Caco-2 (cell line): ENCODE results near the gene EXT2. TPM values are rescaled to one million over a fixed set of nuclear protein-coding genes. Genes with fewer than 3 reads are reported as not detected.

Experiments used
- BruUV-seq: library from RNA; stranded (reverse); fragments of 400-500 nt; replicated peaks from 2 replicates; lab custom pipeline; 2021; lab: Mats Ljungman, UMichigan
- CTCF ChIA-PET: fragments of 300-600 bp; sonication (Branson Sonifier 250); formaldehyde crosslinking; loops from one replicate; lab custom pipeline; 2022; ENCODE audit warnings: antibody characterized with exemption; lab: Charles Lee
- POLR2A ChIA-PET: fragments of 300-600 bp; sonication (Branson Sonifier 250); formaldehyde crosslinking; loops from one replicate; lab custom pipeline; 2022; ENCODE audit warnings: antibody characterized with exemption; lab: Charles Lee
- DNase-seq, 2 experiments: peaks; one replicate each; pipeline versions ENCODE4 v3.0.0 to v3.0.0-alpha.2; 2020 to 2022
- H3K27me3 ChIP-seq: replicated peaks from 2 replicates; pipeline ENCODE4 v1.6.0; 2011; ENCODE audit warnings: low read length; ENCODE audit not compliant: control insufficient read depth, insufficient read depth
- H3K36me3 ChIP-seq: 2 replicates; pipeline ENCODE4 v1.5.1; 2011; ENCODE audit warnings: low read length; ENCODE audit not compliant: control insufficient read depth, insufficient read depth
- H3K4me1 ChIP-seq: fragments of 250-450 bp; sonication (Bioruptor Pico); 2 replicates; pipeline ENCODE4 v1.5.1; 2020; ENCODE audit warnings: mild to moderate bottlenecking
- H3K4me3 ChIP-seq: 2 replicates; pipeline ENCODE4 v1.5.1; 2011; ENCODE audit warnings: low read depth, mild to moderate bottlenecking, control low read depth, low read length
- H3K9me3 ChIP-seq: fragments of 250-450 bp; sonication (Bioruptor Pico); 2 replicates; pipeline ENCODE4 v1.5.1; 2020; ENCODE audit warnings: mild to moderate bottlenecking, moderate library complexity
- H3K27ac Mint-ChIP-seq: one replicate; pipeline ENCODE4 v1.8.0; 2022; ENCODE audit warnings: mixed read lengths; ENCODE audit not compliant: unreplicated experiment
- H3K27me3 Mint-ChIP-seq: one replicate; pipeline ENCODE4 v1.8.0; 2022; ENCODE audit warnings: mixed read lengths; ENCODE audit not compliant: insufficient read depth, unreplicated experiment
- H3K36me3 Mint-ChIP-seq: one replicate; pipeline ENCODE4 v1.8.0; 2022; ENCODE audit warnings: mild to moderate bottlenecking, mixed read lengths; ENCODE audit not compliant: insufficient read depth, unreplicated experiment
- H3K4me1 Mint-ChIP-seq: one replicate; pipeline ENCODE4 v1.8.0; 2022; ENCODE audit warnings: low read depth, mixed read lengths; ENCODE audit not compliant: unreplicated experiment
- H3K4me3 Mint-ChIP-seq: one replicate; pipeline ENCODE4 v1.8.0; 2022; ENCODE audit warnings: mild to moderate bottlenecking, moderate library complexity, mixed read lengths; ENCODE audit not compliant: unreplicated experiment
- H3K9me3 Mint-ChIP-seq: one replicate; pipeline ENCODE4 v1.8.0; 2022; ENCODE audit warnings: mixed read lengths; ENCODE audit not compliant: unreplicated experiment
- intact Hi-C: fragments of 100-400 bp; cut with micrococcal nuclease; formaldehyde crosslinking; loops from one replicate; pipeline ENCODE4 v1.10.0; 2022; ENCODE audit not compliant: unreplicated experiment
- total RNA-seq: library from RNA; stranded (reverse); gene quantifications from 2 replicates; pipeline ENCODE4 v1.2.3, GENCODE V29; 2022
- TF ChIP-seq, protein P1 (sequence below), 2 experiments: fragments of 200-600 bp in 1 of 2; IDR thresholded peaks; 1 replicate in 1 of 2; 2 replicates in 1 of 2; pipeline versions ENCODE4 v1.5.1 to v1.8.0; 2011 to 2022; ENCODE audit warnings: antibody characterized with exemption in 1 of 2, control low read depth in 1 of 2, inconsistent platforms in 1 of 2, low read depth in 1 of 2, low read length in 1 of 2, mild to moderate bottlenecking in 1 of 2, moderate library complexity in 1 of 2; ENCODE audit not compliant: insufficient read depth in 1 of 2, severe bottlenecking in 1 of 2, unreplicated experiment in 1 of 2

Gene EXT2
- total RNA-seq, 1 experiment from 2014 or later = 83.3 TPM

DNA sequence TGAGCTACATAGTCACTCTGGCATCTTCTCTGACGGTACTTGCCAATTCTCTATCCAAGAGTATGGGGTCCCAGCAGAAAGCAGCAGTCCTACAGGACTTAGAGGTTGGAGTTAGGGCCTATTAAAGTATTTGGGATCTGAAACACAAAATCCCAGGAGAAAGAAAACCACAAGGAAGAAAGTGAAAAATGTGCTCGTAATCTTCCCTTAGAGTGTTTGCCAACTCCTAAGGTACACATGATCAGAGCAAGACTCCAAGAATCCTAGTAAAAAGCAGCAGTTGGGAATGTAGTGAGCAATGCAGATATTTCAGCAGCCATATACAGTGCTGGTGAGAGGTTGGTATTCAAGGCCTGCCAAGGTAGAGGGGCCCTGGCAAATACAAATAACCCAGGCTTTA lies 71.6 kb downstream of the EXT2 start:
- intact Hi-C loops = no loop called here
- Mint-ChIP-seq H3K4me3 (no peak overlapping the region), H3K27me3 (no peaks in the 10 kb centered on the region), H3K27ac (no peak overlapping the region), H3K36me3 (no peaks in the 10 kb centered on the region), H3K4me1 (no peaks in the 10 kb centered on the region), H3K9me3 (no peaks in the 10 kb centered on the region)
- CTCF ChIA-PET = interaction anchor here (0.6 kb wide), 1 partner anchor 102 kb away, joined by 4 read pairs; no protein-coding TSS in a partner anchor
- Histone ChIP-seq H3K36me3 (no peaks in the 10 kb centered on the region), H3K4me3 (no peak overlapping the region), H3K4me1 (no peaks in the 10 kb centered on the region), H3K27me3 (no peaks in the 10 kb centered on the region), H3K9me3 (no peaks in the 10 kb centered on the region)
- POLR2A ChIA-PET = no interaction called here
- no TSS peak for BruUV-seq
- TF ChIP-seq, protein P1, sequence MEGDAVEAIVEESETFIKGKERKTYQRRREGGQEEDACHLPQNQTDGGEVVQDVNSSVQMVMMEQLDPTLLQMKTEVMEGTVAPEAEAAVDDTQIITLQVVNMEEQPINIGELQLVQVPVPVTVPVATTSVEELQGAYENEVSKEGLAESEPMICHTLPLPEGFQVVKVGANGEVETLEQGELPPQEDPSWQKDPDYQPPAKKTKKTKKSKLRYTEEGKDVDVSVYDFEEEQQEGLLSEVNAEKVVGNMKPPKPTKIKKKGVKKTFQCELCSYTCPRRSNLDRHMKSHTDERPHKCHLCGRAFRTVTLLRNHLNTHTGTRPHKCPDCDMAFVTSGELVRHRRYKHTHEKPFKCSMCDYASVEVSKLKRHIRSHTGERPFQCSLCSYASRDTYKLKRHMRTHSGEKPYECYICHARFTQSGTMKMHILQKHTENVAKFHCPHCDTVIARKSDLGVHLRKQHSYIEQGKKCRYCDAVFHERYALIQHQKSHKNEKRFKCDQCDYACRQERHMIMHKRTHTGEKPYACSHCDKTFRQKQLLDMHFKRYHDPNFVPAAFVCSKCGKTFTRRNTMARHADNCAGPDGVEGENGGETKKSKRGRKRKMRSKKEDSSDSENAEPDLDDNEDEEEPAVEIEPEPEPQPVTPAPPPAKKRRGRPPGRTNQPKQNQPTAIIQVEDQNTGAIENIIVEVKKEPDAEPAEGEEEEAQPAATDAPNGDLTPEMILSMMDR (IDR thresholded peaks at IDR 0.05; ENCODE audit: insufficient read depth in 1 of 2, low read depth in 1 of 2, low read length in 1 of 2, severe bottlenecking in 1 of 2, unreplicated experiment in 1 of 2) = no peak
- no peak for DNase-seq

DNA sequence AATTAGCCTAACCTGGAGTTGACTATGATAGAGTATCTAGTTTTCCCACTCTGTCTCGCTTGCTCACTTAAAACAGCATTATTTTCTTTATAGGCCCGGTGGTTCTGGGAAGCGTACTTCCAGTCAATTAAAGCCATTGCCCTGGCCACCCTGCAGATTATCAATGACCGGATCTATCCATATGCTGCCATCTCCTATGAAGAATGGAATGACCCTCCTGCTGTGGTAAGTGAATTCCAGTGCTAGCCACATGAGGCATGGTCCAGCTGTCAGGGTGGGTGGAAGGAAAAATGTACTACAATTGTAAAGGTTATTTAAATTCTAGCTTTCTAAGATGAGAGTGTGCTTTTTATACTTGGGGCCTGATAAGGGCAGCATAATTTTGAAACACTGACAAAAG lies 76.0 kb downstream of the EXT2 start:
- no peaks in the 10 kb centered on the region for H3K9me3 ChIP-seq
- no peaks in the 10 kb centered on the region for H3K27me3 Mint-ChIP-seq
- CTCF ChIA-PET = no interaction called here
- POLR2A ChIA-PET = no interaction called here
- TF ChIP-seq, protein P1 (IDR thresholded peaks at IDR 0.05; ENCODE audit: insufficient read depth in 1 of 2, low read depth in 1 of 2, low read length in 1 of 2, severe bottlenecking in 1 of 2, unreplicated experiment in 1 of 2) = no peak
- DNase-seq = no peak
- peaks cover 7% of the 10 kb centered on the region for H3K36me3 Mint-ChIP-seq
- no peak overlapping the region for H3K4me3 ChIP-seq
- intact Hi-C loops = no loop called here
- no peak overlapping the region for H3K27ac Mint-ChIP-seq
- H3K9me3 Mint-ChIP-seq = no peaks in the 10 kb centered on the region
- no peaks in the 10 kb centered on the region for H3K4me1 Mint-ChIP-seq
- H3K27me3 ChIP-seq = no peaks in the 10 kb centered on the region
- no TSS peak for BruUV-seq
- no peaks in the 10 kb centered on the region for H3K4me1 ChIP-seq
- H3K4me3 Mint-ChIP-seq = no peak overlapping the region
- no peaks in the 10 kb centered on the region for H3K36me3 ChIP-seq

DNA sequence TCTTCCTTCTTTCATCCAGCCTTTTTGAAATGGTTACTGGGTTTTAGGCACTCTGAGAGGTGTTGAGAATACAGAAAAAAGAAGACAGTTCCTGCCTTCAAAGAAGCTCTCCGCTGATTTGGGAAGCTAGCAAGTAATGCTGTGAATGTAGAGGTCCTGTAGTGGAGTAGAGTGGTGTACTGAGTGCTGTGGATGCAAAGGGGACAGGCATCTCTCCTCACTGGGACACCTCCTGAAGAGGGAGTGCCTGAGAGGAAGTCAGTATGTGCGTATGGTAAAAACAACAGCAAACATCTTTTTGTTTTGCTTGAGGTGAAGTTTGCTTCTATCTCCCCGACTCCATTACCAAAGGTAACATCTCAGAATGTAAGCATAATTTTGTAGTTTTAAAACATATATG lies 77.5 kb downstream of the EXT2 start:
- TF ChIP-seq, protein P1 (IDR thresholded peaks at IDR 0.05; ENCODE audit: insufficient read depth in 1 of 2, low read depth in 1 of 2, low read length in 1 of 2, severe bottlenecking in 1 of 2, unreplicated experiment in 1 of 2) = no peak
- peaks cover 7% of the 10 kb centered on the region for H3K36me3 Mint-ChIP-seq

More for the DNA sequence above, 77.5 kb downstream of the EXT2 start:
- Histone ChIP-seq H3K4me3 (no peak overlapping the region), H3K27me3 (no peaks in the 10 kb centered on the region), H3K9me3 (no peaks in the 10 kb centered on the region), H3K36me3 (no peaks in the 10 kb centered on the region), H3K4me1 (no peaks in the 10 kb centered on the region)
- no peaks in the 10 kb centered on the region for H3K9me3 Mint-ChIP-seq
- no peaks in the 10 kb centered on the region for H3K27me3 Mint-ChIP-seq
- no TSS peak for BruUV-seq
- intact Hi-C loops = no loop called here
- DNase-seq = no peak
- no peak overlapping the region for H3K4me3 Mint-ChIP-seq
- ChIA-PET CTCF (no interaction called here), POLR2A (no interaction called here)
- H3K27ac Mint-ChIP-seq = no peak overlapping the region
- H3K4me1 Mint-ChIP-seq = peaks cover 1% of the 10 kb centered on the region
